ENCODE results near the gene DMD.

DNA sequence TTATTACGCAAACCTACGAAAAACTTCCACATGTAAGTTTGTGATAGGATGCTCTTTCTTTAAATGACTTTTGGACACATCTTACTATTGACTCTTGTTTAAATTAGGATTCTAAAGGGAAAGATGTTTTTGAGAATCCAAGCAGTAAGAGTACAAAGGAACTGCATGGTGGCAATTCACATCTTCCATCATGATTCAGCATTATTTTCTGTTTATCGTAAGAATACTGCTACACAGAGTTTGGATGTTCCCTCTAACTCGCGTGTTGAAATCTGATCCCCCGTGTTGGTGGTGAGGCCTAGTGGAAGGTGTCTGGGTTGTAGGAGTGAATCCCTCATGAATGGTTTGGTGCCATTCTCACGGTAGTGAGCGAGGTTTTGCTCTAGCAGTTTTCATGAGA is 1767.7 kb downstream of the DMD start:
- TF ChIP-seq POLR2AphosphoS5 (IDR thresholded peaks at IDR 0.05) (no peak), POLR2A (IDR thresholded peaks at IDR 0.05) (no peak), EP300 (IDR thresholded peaks at IDR 0.05) (no peak)
- TF ChIP-seq, protein P1, sequence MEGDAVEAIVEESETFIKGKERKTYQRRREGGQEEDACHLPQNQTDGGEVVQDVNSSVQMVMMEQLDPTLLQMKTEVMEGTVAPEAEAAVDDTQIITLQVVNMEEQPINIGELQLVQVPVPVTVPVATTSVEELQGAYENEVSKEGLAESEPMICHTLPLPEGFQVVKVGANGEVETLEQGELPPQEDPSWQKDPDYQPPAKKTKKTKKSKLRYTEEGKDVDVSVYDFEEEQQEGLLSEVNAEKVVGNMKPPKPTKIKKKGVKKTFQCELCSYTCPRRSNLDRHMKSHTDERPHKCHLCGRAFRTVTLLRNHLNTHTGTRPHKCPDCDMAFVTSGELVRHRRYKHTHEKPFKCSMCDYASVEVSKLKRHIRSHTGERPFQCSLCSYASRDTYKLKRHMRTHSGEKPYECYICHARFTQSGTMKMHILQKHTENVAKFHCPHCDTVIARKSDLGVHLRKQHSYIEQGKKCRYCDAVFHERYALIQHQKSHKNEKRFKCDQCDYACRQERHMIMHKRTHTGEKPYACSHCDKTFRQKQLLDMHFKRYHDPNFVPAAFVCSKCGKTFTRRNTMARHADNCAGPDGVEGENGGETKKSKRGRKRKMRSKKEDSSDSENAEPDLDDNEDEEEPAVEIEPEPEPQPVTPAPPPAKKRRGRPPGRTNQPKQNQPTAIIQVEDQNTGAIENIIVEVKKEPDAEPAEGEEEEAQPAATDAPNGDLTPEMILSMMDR (IDR thresholded peaks at IDR 0.05) = no peak

All from sigmoid colon (tissue), 4 donors.